ENCODE data around the gene DNAH11. TPM values are rescaled to one million over a fixed set of nuclear protein-coding genes. Genes with fewer than 3 reads are reported as not detected.

Gene DNAH11
- total RNA-seq, 4 donors from 2014 or later = 0.20 to 2.5 (median 0.71) TPM

DNA sequence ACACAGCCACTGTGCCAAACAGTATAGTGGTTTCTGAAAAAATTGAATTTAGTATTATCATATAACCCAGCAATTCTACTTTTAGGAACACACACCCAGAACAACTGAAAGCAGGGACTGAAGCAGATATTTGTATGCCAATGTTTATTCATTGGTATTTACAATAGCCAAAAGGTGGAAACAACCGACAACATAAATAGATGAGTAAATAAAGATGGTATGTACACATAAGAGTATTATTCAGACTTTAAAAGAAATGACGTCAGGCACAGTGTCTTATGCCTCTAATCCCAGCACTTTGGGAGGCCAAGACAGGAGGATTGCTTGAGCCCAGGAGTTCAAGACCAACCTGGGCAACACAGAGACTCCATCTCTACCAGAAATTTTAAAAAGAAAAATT, 395.6 kb downstream of the DNAH11 start:
- 93% methylated on average over 2 of the region's 2 CpGs for WGBS, 2 donors
- no peak overlapping the region for H3K27ac ChIP-seq
- no peaks in the 10 kb centered on the region for H3K27me3 ChIP-seq
- H3K4me3 ChIP-seq = no peak overlapping the region
- peaks cover 0 to 14% (median 0%) of the 10 kb centered on the region in 4 donors for H3K4me1 ChIP-seq
- H3K9me3 ChIP-seq = peaks cover 0 to 7% (median 0%) of the 10 kb centered on the region in 4 donors
- TF ChIP-seq CTCF (IDR thresholded peaks at IDR 0.05) (no peak), POLR2A (IDR thresholded peaks at IDR 0.05) (no peak), EP300 (IDR thresholded peaks at IDR 0.05) (no peak)
- H3K36me3 ChIP-seq = peaks cover 0 to 11% (median 0%) of the 10 kb centered on the region in 3 donors
- no peak for DNase-seq (ENCODE audit: low spot score in 2 of 2)

GRCh38 chr7:21939136-21939857, 396.5 kb downstream of the DNAH11 start:
- no peak for DNase-seq (ENCODE audit: low spot score in 2 of 2)
- Histone ChIP-seq H3K9me3 (peaks cover 0 to 7% (median 0%) of the 10 kb centered on the region in 4 donors), H3K36me3 (peaks cover 0 to 11% (median 0%) of the 10 kb centered on the region in 3 donors), H3K4me1 (peaks cover 0 to 14% (median 0%) of the 10 kb centered on the region in 4 donors), H3K27me3 (no peaks in the 10 kb centered on the region), H3K4me3 (no peak overlapping the region), H3K27ac (no peak overlapping the region)
- no peak for TF ChIP-seq POLR2A (IDR thresholded peaks at IDR 0.05)
- no peak for TF ChIP-seq CTCF (IDR thresholded peaks at IDR 0.05)
- TF ChIP-seq EP300 (IDR thresholded peaks at IDR 0.05) = no peak
- 49 to 60% methylated on average over 4 of the region's 4 CpGs for WGBS, 2 donors

GRCh38 chr7:21939858-21940372, 397.1 kb downstream of the DNAH11 start:
- H3K27me3 ChIP-seq = no peaks in the 10 kb centered on the region
- H3K36me3 ChIP-seq = peaks cover 0 to 11% (median 0%) of the 10 kb centered on the region in 3 donors
- no peak for TF ChIP-seq EP300 (IDR thresholded peaks at IDR 0.05)
- H3K4me3 ChIP-seq = no peak overlapping the region
- no peak for DNase-seq (ENCODE audit: low spot score in 2 of 2)
- no peak overlapping the region for H3K27ac ChIP-seq
- peaks cover 0 to 7% (median 0%) of the 10 kb centered on the region in 4 donors for H3K9me3 ChIP-seq
- 90 to 95% methylated on average over 3 of the region's 3 CpGs for WGBS, 2 donors
- H3K4me1 ChIP-seq = peaks cover 0 to 18% (median 0%) of the 10 kb centered on the region in 4 donors

DNA sequence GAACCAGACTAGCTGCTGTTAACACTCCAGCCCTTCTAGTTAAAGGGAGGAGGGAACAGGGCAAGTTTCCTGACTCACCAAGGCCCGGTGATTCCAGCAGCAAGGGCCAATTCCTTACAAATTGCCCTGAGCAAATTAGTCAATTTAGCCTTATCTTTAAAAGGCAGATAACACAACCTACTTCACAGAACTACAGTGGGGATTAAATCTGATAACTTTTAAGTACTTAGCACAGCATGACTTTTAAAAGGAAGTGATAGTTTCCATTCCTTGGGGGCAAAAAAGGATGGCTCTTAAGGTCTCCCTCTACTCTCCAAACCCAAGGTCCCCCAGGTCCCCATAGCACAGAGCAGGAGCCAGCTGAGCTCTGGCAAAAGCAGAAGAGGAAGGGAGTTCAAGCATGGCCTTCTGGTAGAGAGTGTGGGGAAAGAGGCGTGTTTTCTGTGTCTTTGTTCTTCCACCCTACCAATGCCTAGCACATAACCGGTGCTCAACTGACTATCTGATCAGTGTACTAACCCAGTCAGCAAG, 398.8 kb downstream of the DNAH11 start:
- H3K9me3 ChIP-seq = peaks cover 0 to 3% (median 0%) of the 10 kb centered on the region in 4 donors
- TF ChIP-seq CTCF (IDR thresholded peaks at IDR 0.05) = no peak
- no peak for TF ChIP-seq POLR2A (IDR thresholded peaks at IDR 0.05)
- no peak for TF ChIP-seq EP300 (IDR thresholded peaks at IDR 0.05)
- H3K36me3 ChIP-seq = peaks cover 0 to 11% (median 0%) of the 10 kb centered on the region in 3 donors
- no peak overlapping the region for H3K27ac ChIP-seq
- H3K4me3 ChIP-seq = no peak overlapping the region
- 67% methylated on average over 3 of the region's 3 CpGs for WGBS, 2 donors
- H3K27me3 ChIP-seq = no peaks in the 10 kb centered on the region
- DNase-seq (ENCODE audit: low spot score in 2 of 2) = no peak
- peaks cover 0 to 27% (median 0%) of the 10 kb centered on the region in 4 donors for H3K4me1 ChIP-seq

- Histone ChIP-seq H3K27me3 (no peaks in the 10 kb centered on the region), H3K27ac (no peak overlapping the region), H3K36me3 (no peaks in the 10 kb centered on the region), H3K4me3 (no peak overlapping the region), H3K9me3 (no peaks in the 10 kb centered on the region), H3K4me1 (peaks cover 0 to 27% (median 0%) of the 10 kb centered on the region in 4 donors)
- WGBS, 2 donors = 64 to 67% methylated on average over 6 of the region's 6 CpGs
- TF ChIP-seq EP300 (IDR thresholded peaks at IDR 0.05) (no peak), POLR2A (IDR thresholded peaks at IDR 0.05) (no peak), CTCF (IDR thresholded peaks at IDR 0.05) (no peak)
- no peak for DNase-seq (ENCODE audit: low spot score in 2 of 2)
Measured at GRCh38 chr7:21942955-21943354, 400.1 kb downstream of the DNAH11 start.

Data from tibial nerve (tissue), 4 donors.